Mesendoderm (in vitro differentiated cells): ENCODE measurements around the gene DNM3.

ENCODE experiments used
- DNase-seq: peaks from one replicate; pipeline ENCODE4 v3.0.0; 2013
- H2AK5ac ChIP-seq: 2 replicates; pipeline ENCODE4 v1.6.1; 2013; ENCODE audit warnings: low read length, inconsistent platforms
- H2BK120ac ChIP-seq: 2 replicates; pipeline ENCODE4 v1.6.1; 2013; ENCODE audit warnings: low read depth, mild to moderate bottlenecking, low read length, moderate library complexity, mixed read lengths
- H2BK15ac ChIP-seq: replicated peaks from 2 replicates; pipeline ENCODE4 v1.6.1; 2013; ENCODE audit warnings: low read depth, mild to moderate bottlenecking, moderate library complexity
- H2BK5ac ChIP-seq: 2 replicates; pipeline ENCODE4 v1.6.1; 2013; ENCODE audit warnings: low read length, inconsistent platforms
- H3K18ac ChIP-seq: 2 replicates; pipeline ENCODE4 v1.6.1; 2013; ENCODE audit warnings: mild to moderate bottlenecking, low read length, mixed read lengths
- H3K23ac ChIP-seq: one replicate; pipeline ENCODE4 v1.6.1; 2013; ENCODE audit warnings: low read length
- H3K27ac ChIP-seq: 2 replicates; pipeline ENCODE4 v1.5.1; 2013; ENCODE audit warnings: low read depth, mild to moderate bottlenecking, inconsistent platforms, low read length, moderate library complexity
- H3K27me3 ChIP-seq: 2 replicates; pipeline ENCODE4 v1.6.1; 2013; ENCODE audit warnings: low read length, control low read depth, mild to moderate bottlenecking, inconsistent platforms; ENCODE audit not compliant: insufficient read depth, poor library complexity
- H3K36me3 ChIP-seq: 2 replicates; pipeline ENCODE4 v1.6.1; 2013; ENCODE audit warnings: low read length, inconsistent platforms; ENCODE audit not compliant: control insufficient read depth, insufficient read depth
- H3K4ac ChIP-seq: one replicate; pipeline ENCODE4 v1.6.1; 2013; ENCODE audit warnings: low read depth, mild to moderate bottlenecking, low read length, moderate library complexity
- H3K4me1 ChIP-seq: 2 replicates; pipeline ENCODE4 v1.6.1; 2013; ENCODE audit warnings: low read depth, low read length, inconsistent platforms; ENCODE audit not compliant: control insufficient read depth
- H3K4me2 ChIP-seq: 2 replicates; pipeline ENCODE4 v1.6.1; 2013; ENCODE audit warnings: low read length
- H3K4me3 ChIP-seq: 2 replicates; pipeline ENCODE4 v1.5.1; 2013; ENCODE audit warnings: mild to moderate bottlenecking, low read length
- H3K56ac ChIP-seq: one replicate; pipeline ENCODE4 v1.6.1; 2013; ENCODE audit warnings: low read length
- H3K79me1 ChIP-seq: 2 replicates; pipeline ENCODE4 v1.6.1; 2013; ENCODE audit warnings: low read length, inconsistent platforms
- H3K79me2 ChIP-seq: 2 replicates; pipeline ENCODE4 v1.6.1; 2013; ENCODE audit warnings: mild to moderate bottlenecking, low read length; ENCODE audit not compliant: control insufficient read depth, insufficient read depth
- H3K9ac ChIP-seq: 2 replicates; pipeline ENCODE4 v1.6.1; 2013; ENCODE audit warnings: low read length, inconsistent platforms
- H4K5ac ChIP-seq: one replicate; pipeline ENCODE4 v1.6.1; 2013; ENCODE audit warnings: low read length
- H4K8ac ChIP-seq: one replicate; pipeline ENCODE4 v1.6.1; 2013; ENCODE audit warnings: low read depth, mild to moderate bottlenecking, control low read depth, low read length, moderate library complexity
- WGBS: extraction: QIAGEN DNeasy Blood & Tissue Kit; methylation state at CpG from one replicate; pipeline ENCODE4 v1.1.7; 2013; ENCODE audit warnings: low lambda C conversion rate, missing lambda C conversion rate; ENCODE audit not compliant: insufficient coverage; ENCODE audit errors: extremely low coverage; 5-methylcytosine and 5-hydroxymethylcytosine counted together

Gene DNM3

DNA sequence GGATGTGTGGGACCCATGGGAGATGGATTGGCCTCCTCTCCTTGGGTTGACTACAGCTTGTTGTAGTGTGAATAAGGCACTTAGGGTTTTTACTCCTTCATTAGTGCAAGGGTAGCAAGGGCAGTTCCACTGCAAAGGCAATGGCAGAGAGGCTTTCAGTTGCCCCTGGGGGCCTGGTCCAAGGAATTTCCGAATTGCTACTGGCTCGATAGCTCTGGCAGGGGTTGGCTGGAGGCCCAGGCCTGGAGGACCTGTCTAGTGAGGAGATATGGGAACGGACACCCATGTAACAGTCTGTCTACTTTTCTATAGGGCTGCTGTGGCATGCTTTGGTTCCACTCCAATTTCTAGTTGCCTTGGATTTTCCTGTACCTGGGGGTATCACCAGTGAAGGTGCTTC, 360.3 kb downstream of the DNM3 start:
- H3K4me3 ChIP-seq, result no peak overlapping the region
- no peak overlapping the region for H4K5ac ChIP-seq
- no peak overlapping the region for H3K23ac ChIP-seq
- H3K18ac ChIP-seq, result no peak overlapping the region
- H2BK15ac ChIP-seq, result no peak overlapping the region
- no peaks in the 10 kb centered on the region for H3K79me1 ChIP-seq
- H3K56ac ChIP-seq, result no peak overlapping the region
- WGBS, result no CpG with 5 or more reads among the region's 3 CpGs
- no peaks in the 10 kb centered on the region for H3K27me3 ChIP-seq
- no peak overlapping the region for H3K27ac ChIP-seq
- no peak overlapping the region for H3K4me2 ChIP-seq
- H3K4ac ChIP-seq, result no peak overlapping the region
- no peaks in the 10 kb centered on the region for H3K79me2 ChIP-seq
- no peak overlapping the region for H2BK5ac ChIP-seq
- no peak for DNase-seq
- H3K9ac ChIP-seq, result no peak overlapping the region
- H2BK120ac ChIP-seq, result no peak overlapping the region
- H4K8ac ChIP-seq, result no peak overlapping the region
- H3K36me3 ChIP-seq, result no peaks in the 10 kb centered on the region
- no peak overlapping the region for H2AK5ac ChIP-seq
- no peaks in the 10 kb centered on the region for H3K4me1 ChIP-seq

DNA sequence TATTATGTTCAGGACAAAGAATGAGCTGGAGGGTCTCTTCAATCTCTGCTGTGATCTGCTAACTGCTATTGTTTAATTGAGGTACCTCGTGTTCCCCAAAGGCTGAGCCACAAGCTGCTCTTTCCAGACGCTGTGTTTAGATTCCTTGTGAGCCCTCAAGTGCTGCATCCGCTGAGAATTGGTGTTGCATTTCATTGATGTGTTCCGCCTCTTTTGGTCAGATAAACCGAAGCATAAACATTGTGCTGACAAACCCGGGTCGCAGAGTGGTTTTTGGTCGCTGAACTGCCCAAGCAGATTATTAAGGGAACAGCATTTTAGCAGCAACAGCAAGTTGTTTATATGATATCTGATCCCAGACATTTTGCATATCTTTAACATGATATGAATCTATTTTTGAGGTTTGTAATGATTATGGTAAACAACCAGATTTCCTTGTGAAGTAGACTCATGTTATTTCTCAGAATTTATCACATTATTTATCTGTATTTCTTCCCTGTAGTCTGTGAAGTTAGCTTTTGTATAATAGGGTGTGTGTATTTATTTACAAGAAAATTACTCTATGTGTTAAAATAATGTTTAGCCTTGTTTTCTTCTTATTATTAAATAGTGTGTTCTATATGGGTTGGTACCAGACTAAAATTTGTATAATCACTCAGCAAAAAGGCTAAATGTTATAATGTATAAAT, 362.0 kb downstream of the DNM3 start:
- DNase-seq, result peak; percentile 29
- no peak overlapping the region for H3K27ac ChIP-seq
- H3K79me1 ChIP-seq, result no peaks in the 10 kb centered on the region
- H3K4me3 ChIP-seq, result no peak overlapping the region
- H4K8ac ChIP-seq, result no peak overlapping the region
- H2BK15ac ChIP-seq, result no peak overlapping the region
- H3K18ac ChIP-seq, result no peak overlapping the region
- no peaks in the 10 kb centered on the region for H3K36me3 ChIP-seq
- no peak overlapping the region for H3K4me2 ChIP-seq
- no peak overlapping the region for H3K9ac ChIP-seq
- no peaks in the 10 kb centered on the region for H3K4me1 ChIP-seq
- H3K27me3 ChIP-seq, result no peaks in the 10 kb centered on the region
- no peak overlapping the region for H4K5ac ChIP-seq
- no peak overlapping the region for H3K56ac ChIP-seq
- no peaks in the 10 kb centered on the region for H3K79me2 ChIP-seq
- H2BK120ac ChIP-seq, result no peak overlapping the region
- no CpG with 5 or more reads among the region's 8 CpGs for WGBS
- no peak overlapping the region for H3K23ac ChIP-seq
- no peak overlapping the region for H3K4ac ChIP-seq
- no peak overlapping the region for H2AK5ac ChIP-seq
- H2BK5ac ChIP-seq, result no peak overlapping the region

DNA sequence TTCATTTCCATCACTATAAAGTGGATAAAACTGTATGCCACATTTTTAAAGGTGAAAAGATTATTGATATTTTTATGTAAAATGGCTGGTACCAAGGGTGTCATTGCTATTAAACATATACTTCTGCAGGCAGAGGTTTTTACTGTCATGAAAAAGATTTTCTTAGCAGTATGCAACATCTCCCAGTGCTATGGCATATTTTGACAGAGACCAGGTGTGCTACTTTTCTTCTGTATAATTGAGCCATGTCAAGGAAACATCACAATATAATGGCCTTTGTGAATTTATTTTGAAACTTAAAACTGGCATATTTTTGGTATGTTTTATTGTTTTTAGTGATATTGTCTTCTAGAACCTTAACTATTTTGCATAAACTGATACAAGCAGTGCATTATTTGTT, 362.6 kb downstream of the DNM3 start:
- Histone ChIP-seq H3K4me1 (no peaks in the 10 kb centered on the region), H2BK15ac (no peak overlapping the region), H3K4me3 (no peak overlapping the region), H3K9ac (no peak overlapping the region), H3K4me2 (no peak overlapping the region), H3K18ac (no peak overlapping the region), H3K36me3 (no peaks in the 10 kb centered on the region), H3K4ac (no peak overlapping the region), H3K79me2 (no peaks in the 10 kb centered on the region), H3K27me3 (no peaks in the 10 kb centered on the region), H4K5ac (no peak overlapping the region), H3K79me1 (no peaks in the 10 kb centered on the region), H3K23ac (no peak overlapping the region), H2BK5ac (no peak overlapping the region), H2AK5ac (no peak overlapping the region), H4K8ac (no peak overlapping the region), H3K56ac (no peak overlapping the region), H2BK120ac (no peak overlapping the region), H3K27ac (no peak overlapping the region)
- DNase-seq, result no peak

DNA sequence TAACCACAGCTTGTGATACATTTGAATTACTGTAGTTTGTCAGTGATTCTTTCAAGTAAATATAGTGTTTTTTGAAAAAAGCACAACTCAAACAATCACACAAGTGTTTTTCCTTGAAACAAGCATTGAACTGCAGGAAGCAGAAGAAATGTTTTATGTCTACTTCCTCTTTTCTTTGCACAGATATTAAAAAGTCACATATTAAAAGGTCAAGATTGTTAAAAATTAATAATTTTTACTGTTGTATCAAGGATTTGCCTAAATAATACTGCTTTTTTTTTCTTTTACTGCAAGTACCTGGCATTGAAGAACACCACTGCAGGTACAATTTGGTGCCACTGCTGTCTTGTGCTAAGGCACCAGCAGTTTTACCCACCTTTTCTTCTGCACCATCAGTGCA, 365.0 kb downstream of the DNM3 start:
- no peak overlapping the region for H3K4me3 ChIP-seq
- no peak overlapping the region for H2AK5ac ChIP-seq
- H3K79me1 ChIP-seq, result no peaks in the 10 kb centered on the region
- H3K27ac ChIP-seq, result no peak overlapping the region
- no peaks in the 10 kb centered on the region for H3K79me2 ChIP-seq
- H2BK120ac ChIP-seq, result no peak overlapping the region
- no peak for DNase-seq
- no peak overlapping the region for H2BK5ac ChIP-seq
- H3K4me1 ChIP-seq, result no peaks in the 10 kb centered on the region
- H3K23ac ChIP-seq, result no peak overlapping the region
- no peaks in the 10 kb centered on the region for H3K36me3 ChIP-seq
- no peaks in the 10 kb centered on the region for H3K27me3 ChIP-seq
- H4K8ac ChIP-seq, result no peak overlapping the region
- no peak overlapping the region for H3K4me2 ChIP-seq
- no peak overlapping the region for H3K18ac ChIP-seq
- no peak overlapping the region for H3K9ac ChIP-seq
- H3K56ac ChIP-seq, result no peak overlapping the region
- no peak overlapping the region for H3K4ac ChIP-seq
- H4K5ac ChIP-seq, result no peak overlapping the region
- no peak overlapping the region for H2BK15ac ChIP-seq

DNA sequence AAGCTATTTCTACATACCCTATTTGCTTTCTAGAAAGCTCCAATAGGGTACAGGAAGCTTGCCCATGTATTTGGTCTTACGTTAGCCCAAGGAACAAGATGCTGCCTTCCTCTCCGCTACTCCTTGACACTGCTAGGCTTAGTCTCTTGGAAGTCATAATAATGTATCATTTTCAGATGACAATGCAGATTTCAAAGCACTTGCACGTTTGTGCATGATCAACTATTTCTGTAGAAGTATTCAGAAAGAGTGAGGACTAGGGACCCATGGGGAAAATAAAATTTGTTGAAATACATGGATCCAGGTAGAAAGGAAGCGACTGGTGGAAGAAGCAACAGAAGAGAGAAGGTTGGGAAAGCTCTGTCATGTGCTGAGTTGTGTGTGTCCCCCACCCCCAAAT, 367.3 kb downstream of the DNM3 start:
- Histone ChIP-seq H2AK5ac (no peak overlapping the region), H3K4ac (no peak overlapping the region), H3K27me3 (no peaks in the 10 kb centered on the region), H3K79me2 (no peaks in the 10 kb centered on the region), H3K36me3 (no peaks in the 10 kb centered on the region), H2BK5ac (no peak overlapping the region), H3K23ac (no peak overlapping the region), H2BK120ac (no peak overlapping the region), H3K4me1 (no peaks in the 10 kb centered on the region), H3K4me2 (no peak overlapping the region), H3K18ac (no peak overlapping the region), H2BK15ac (no peak overlapping the region), H4K8ac (no peak overlapping the region), H3K79me1 (no peaks in the 10 kb centered on the region), H4K5ac (no peak overlapping the region), H3K27ac (no peak overlapping the region), H3K4me3 (no peak overlapping the region), H3K56ac (no peak overlapping the region), H3K9ac (no peak overlapping the region)
- DNase-seq, result no peak
- WGBS, result no CpG with 5 or more reads among the region's 4 CpGs

DNA sequence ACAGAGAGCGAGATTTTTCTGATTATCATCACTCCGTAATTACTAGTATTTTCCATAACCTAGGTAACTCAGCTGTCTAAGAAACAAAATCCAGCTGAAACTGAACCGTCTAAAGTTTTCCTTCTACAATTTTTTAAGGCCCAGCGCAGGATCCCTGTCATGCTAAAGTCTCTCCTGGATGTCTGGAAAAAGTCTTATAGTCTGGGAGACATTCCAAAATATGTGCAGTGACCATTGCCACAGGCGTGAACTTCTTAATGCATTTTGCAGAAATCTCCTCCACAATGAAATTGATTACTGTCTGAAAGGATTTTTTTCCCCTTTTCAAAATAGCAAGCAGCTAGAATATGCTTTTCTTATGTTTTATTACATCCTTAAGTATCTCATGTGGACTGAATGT, 369.9 kb downstream of the DNM3 start:
- no peak for DNase-seq
- H3K79me1 ChIP-seq, result no peaks in the 10 kb centered on the region
- no peak overlapping the region for H3K4me3 ChIP-seq
- H4K8ac ChIP-seq, result no peak overlapping the region
- no peak overlapping the region for H2BK120ac ChIP-seq
- no peak overlapping the region for H3K9ac ChIP-seq
- H3K56ac ChIP-seq, result no peak overlapping the region
- no CpG with 5 or more reads among the region's 5 CpGs for WGBS
- no peak overlapping the region for H3K18ac ChIP-seq
- no peaks in the 10 kb centered on the region for H3K27me3 ChIP-seq
- H2BK15ac ChIP-seq, result no peak overlapping the region
- H3K79me2 ChIP-seq, result no peaks in the 10 kb centered on the region
- H2BK5ac ChIP-seq, result no peak overlapping the region
- H4K5ac ChIP-seq, result no peak overlapping the region
- no peaks in the 10 kb centered on the region for H3K4me1 ChIP-seq
- no peak overlapping the region for H3K4me2 ChIP-seq
- no peak overlapping the region for H3K4ac ChIP-seq
- H2AK5ac ChIP-seq, result no peak overlapping the region
- no peak overlapping the region for H3K27ac ChIP-seq
- H3K23ac ChIP-seq, result no peak overlapping the region
- H3K36me3 ChIP-seq, result no peaks in the 10 kb centered on the region
